A204.1 (cell line): Measurements from ENCODE around the gene ITGB6.

Experiments
- FAIRE-seq: peaks from 2 replicates; lab custom pipeline; 2012; peaks lifted over from hg19 to GRCh38; lab: Jason Lieb, UNC

ITGB6 gene

GRCh38 chr2:160087854-160088745, 112.0 kb downstream of the ITGB6 start:
- FAIRE-seq = no peak

- FAIRE-seq = no peak
Measured at GRCh38 chr2:160085662-160086061, 114.4 kb downstream of the ITGB6 start.

DNA sequence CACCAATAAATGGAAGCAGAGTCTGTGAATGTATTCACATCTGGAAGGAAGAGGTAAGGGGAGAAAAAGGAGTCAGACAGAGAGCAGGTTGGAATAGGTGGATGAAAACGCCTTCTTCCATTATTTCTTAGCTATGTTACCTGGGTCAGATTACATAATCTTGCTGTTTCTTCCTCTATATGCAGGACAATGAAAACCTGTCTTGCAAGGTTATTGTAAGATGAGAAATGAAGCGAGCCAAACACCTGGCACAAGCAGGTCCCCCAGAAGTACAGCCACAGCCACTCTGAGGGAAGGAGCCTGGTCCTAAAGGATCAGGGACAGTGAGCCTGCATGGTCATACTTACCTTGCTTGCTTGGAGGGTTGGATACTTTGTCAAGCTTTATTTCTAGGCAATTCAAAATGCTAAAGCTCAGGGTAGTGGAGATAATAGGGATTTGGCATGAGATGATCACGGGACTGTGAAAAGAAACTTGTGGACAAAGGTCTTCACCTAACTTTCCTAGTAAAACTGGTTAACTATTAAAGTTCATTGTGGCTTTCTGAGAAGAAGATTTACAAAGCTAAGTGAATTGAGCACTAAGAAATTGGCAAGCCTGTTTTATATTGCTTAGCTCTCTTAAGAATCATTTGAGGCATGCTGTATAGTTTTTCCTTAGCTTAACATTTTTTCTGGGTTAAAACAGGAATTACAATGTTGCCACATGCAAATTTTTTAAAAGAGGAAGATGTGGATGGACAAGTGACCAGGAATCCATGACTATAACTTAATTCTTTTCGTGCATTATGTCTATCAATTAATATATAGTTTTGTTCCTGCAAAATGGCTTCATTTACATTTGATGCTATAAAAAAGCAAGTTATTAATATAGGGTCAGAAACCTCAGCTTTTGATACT, 121.9 kb downstream of the ITGB6 start:
- FAIRE-seq = no peak

GRCh38 chr2:160076914-160077313, 123.2 kb downstream of the ITGB6 start:
- FAIRE-seq = no peak

GRCh38 chr2:160076241-160076640, 123.8 kb downstream of the ITGB6 start:
- FAIRE-seq = no peak

DNA sequence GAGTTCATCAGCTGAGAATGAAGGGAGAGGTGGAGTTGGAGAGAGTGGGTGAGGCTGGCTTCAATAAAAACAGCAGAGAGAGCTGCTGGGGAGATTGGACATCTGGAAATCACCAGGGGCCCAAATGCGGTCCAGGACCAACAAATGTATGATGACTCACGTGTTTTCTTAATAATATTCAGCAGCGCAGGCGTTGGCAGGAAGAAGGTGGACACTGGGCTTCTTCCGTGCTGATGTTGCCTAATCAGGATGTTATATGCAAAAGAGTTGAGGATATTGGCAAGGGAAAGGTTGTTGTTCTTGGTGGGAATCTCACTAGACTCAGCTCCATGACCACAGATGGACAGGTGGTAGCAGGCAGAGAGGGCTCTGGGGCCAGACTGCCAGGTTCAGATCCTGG, 124.9 kb downstream of the ITGB6 start:
- no peak for FAIRE-seq

- FAIRE-seq = no peak
Measured at GRCh38 chr2:160073284-160073888, 126.7 kb downstream of the ITGB6 start.

DNA sequence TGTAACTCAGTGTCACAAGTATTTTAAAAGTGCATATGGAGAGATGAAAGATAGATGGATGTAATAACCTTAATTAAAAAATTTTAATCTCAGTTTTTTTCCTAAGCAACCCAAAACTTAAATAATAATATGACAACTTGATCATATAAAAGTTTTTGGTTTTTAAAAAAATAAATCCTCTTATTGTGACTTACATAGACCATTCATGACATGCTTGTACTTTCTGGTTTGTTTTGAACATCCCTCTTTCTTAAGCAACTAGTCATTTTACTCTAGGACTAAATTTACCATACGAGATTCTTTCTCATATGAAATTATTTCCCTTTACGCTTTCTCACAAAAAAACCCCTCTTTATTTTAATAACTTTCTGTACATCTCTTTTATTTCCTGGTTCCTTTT, 131.2 kb downstream of the ITGB6 start:
- no peak for FAIRE-seq

DNA sequence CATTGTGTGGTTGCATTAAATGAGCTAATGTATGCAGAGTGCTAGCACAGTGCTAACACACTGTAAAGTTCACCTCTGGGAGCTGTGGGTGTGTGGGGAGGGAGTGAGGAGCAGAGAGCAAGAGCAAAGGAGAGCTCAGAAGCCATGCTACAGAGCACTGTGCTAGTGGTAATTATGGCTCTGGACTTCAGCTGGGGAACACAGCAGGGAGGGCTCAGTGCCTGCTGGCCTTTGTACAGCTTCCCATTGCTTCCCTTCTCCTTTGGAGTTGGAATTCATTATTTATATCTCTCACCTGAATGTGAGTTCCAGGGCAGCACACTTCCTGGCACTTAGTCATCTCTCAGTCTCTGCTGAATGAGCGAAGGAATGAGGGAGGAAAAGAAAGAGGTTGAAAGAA, 135.2 kb downstream of the ITGB6 start:
- no peak for FAIRE-seq

DNA sequence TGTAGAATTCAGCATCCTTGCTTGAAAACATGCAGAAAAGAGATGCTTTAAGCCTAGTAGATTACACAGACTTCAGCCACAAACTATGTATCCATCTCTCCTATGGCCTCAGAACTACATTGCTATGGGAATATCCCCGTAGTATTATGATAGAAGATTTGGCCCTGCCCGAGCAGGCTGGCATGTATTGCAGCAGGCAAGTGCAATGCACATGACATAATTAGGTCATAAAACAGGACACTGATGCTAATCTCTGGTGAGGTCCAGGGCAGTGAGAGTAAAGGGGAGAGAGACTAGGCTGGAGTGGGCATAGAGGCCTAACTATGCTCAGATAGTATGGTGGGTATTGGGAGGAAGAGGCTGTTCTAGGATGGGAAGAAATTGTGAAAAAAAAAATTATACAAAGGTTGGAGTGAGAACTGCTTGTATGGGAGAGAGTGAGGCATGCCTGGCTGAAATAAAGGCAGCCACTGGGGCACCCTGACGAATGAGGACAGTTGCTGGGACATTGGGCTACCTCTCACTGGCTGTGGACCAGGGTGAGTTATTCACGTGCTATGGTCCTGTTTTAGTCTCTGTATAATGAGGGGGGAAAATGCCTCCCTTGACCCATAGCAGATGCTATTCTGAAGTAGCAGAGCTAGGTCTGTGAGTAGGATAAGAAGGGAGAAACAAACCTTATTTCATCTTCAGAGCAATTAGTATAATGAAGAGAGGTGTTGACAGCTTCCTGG, 136.0 kb downstream of the ITGB6 start:
- FAIRE-seq = no peak

- no peak for FAIRE-seq
Measured at GRCh38 chr2:160063271-160063670, 136.8 kb downstream of the ITGB6 start.

DNA sequence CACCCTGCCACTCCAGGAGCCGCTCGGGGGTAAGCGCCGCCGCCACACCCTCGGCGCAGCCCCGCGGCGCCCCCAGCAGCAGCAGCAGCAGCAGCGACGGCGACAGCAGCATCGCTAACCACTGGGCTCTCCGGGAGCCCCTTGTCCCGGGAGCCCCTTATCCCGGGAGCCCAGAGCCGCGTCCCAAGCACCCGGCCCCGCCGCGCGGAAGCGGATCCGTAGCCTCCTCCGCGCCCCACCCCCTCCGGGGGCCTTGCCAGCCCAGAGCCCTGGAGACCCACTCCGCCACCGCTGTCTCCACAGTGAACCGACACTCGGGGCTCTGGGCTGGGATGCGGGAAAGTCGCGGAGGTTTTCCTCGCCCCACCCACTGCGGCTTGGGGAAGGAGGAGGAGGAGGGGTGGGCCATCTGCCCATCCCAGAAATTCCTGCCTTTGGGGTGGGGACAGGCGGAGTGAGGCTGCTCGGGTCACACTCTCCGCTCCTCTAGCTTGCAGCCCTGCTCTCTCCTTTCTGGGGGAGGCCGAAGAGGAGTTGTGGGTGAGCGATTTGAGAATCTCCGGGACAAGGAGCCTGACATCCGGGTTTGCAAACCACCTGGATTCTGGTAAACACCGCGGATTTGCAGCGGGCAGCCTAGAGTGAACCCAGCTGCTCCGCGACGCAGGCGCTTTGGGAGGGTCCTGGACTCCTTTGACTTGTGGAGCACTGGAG, 137.6 kb downstream of the ITGB6 start, which contains the start of gene PLA2R1:
Gene PLA2R1, minus strand, starts transcription at position 324 of the 714 bp plus-strand sequence. Its CDS starts 212 bp downstream, at position 112.
- FAIRE-seq = no peak

- FAIRE-seq = no peak
Measured at GRCh38 chr2:160061944-160062291, 138.2 kb downstream of the ITGB6 start.

DNA sequence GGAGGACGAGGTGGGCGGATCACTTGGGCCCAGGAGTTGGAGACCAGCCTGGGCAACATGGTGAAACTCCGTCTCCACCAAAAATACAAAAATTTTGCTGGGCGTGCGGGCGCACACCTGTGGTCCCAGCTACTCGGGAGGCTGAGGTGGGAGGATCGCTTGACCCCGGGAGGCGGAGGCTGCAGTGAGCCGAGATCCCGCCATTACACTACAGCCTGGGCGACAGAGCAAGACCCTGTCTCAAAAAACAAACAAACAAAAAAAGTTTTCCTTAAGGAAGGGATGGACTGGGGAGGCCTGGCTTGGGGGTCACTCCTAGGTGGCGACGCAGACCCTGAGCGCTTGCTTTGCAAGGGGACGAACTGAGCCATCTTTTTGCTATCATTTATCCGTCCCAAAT, 138.5 kb downstream of the ITGB6 start:
- no peak for FAIRE-seq

DNA sequence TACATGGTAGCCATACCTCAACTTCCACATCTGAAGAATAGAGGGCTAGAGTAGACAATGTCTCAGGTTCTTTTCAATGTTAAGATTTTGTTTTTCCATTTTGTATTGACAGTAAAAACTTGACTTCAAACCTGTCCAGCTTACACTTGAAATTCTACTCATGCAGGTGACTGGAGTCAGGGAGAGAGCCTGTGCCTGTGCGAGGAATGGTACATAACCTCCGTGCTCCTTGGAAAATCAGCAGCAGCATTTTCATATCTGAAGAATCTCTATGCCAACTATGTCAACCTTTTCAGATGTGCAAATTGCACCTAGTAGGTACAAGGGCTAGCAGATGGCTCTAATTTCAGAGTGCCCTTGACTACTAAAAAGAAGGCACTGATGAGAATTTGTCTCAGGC, 139.8 kb downstream of the ITGB6 start:
- FAIRE-seq = no peak

DNA sequence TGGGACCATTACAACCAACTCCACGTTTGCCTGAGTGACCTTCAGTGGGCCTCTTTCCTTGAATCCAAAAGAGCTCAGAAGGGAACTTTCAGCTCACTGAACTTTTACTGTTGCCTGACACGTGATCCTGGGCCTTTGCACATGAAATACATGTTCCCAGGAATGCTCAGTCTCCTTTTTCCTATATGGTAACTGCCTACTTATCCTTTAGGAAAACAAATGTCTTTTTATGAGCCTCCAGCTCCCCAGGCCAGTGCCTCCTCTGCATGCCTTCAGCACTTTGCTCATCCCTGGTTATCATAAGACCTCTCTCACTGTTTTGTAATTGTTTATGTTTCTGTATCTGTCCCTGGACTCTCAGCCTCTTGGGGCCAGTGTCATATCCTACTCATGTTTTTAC, 142.7 kb downstream of the ITGB6 start:
- no peak for FAIRE-seq

GRCh38 chr2:160055726-160056108, 144.4 kb downstream of the ITGB6 start:
- FAIRE-seq = no peak

- FAIRE-seq = no peak
Measured at GRCh38 chr2:160054984-160055725, 144.9 kb downstream of the ITGB6 start.

- FAIRE-seq = no peak
Measured at GRCh38 chr2:160053946-160054345, 146.1 kb downstream of the ITGB6 start.

DNA sequence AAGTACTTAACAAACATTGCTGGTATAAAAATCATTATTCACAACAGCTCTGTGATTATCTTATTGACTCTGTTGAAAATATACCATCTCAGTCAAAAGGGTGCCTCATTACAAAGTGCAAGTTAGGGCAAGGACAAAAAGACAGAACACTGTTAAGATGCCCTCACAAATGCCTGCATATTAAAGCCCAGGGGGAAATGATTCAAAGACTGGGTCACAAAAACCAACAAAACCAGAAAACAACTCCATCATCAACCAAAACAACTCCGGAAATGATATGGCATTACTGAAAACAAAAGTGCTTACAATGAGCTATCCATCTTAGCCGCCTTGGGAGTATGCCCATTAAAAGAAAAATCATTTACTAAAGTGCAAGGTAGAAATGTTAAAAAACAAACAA, 147.5 kb downstream of the ITGB6 start:
- FAIRE-seq = no peak

GRCh38 chr2:160051371-160051800, 148.7 kb downstream of the ITGB6 start:
- no peak for FAIRE-seq
